Calu3 (cell line): ENCODE results near the gene INHBE. TPM values are rescaled to one million over a fixed set of nuclear protein-coding genes. Genes with fewer than 3 reads are reported as not detected.

Experiments
- BruUV-seq: library from RNA; stranded (reverse); fragments of 400-500 nt; replicated peaks from 2 replicates; lab custom pipeline; 2021; lab: Mats Ljungman, UMichigan
- CTCF ChIA-PET: fragments of 300-600 bp; sonication (Branson Sonifier 250); formaldehyde crosslinking; loops from one replicate; lab custom pipeline; 2022; ENCODE audit warnings: antibody characterized with exemption; lab: Charles Lee
- DNase-seq: peaks from one replicate; pipeline ENCODE4 v3.0.0; 2022
- H3K27ac Mint-ChIP-seq: one replicate; pipeline ENCODE4 v1.8.0; 2022; ENCODE audit warnings: mixed read lengths; ENCODE audit not compliant: unreplicated experiment
- H3K27me3 Mint-ChIP-seq: one replicate; pipeline ENCODE4 v1.8.0; 2022; ENCODE audit warnings: mixed read lengths; ENCODE audit not compliant: unreplicated experiment
- H3K36me3 Mint-ChIP-seq: one replicate; pipeline ENCODE4 v1.8.0; 2022; ENCODE audit warnings: mild to moderate bottlenecking, moderate library complexity, mixed read lengths; ENCODE audit not compliant: insufficient read depth, unreplicated experiment
- H3K4me1 Mint-ChIP-seq: one replicate; pipeline ENCODE4 v1.8.0; 2022; ENCODE audit warnings: mild to moderate bottlenecking, low read depth, mixed read lengths; ENCODE audit not compliant: unreplicated experiment
- H3K4me3 Mint-ChIP-seq: one replicate; pipeline ENCODE4 v1.8.0; 2022; ENCODE audit warnings: mild to moderate bottlenecking, low read depth, moderate library complexity, mixed read lengths; ENCODE audit not compliant: unreplicated experiment
- H3K9me3 Mint-ChIP-seq: one replicate; pipeline ENCODE4 v1.8.0; 2022; ENCODE audit warnings: low read depth, mixed read lengths; ENCODE audit not compliant: unreplicated experiment
- intact Hi-C: fragments of 100-400 bp; cut with micrococcal nuclease; formaldehyde crosslinking; loops from one replicate; pipeline ENCODE4 v1.10.0; 2022; ENCODE audit not compliant: unreplicated experiment
- total RNA-seq: library from RNA; stranded (reverse); gene quantifications from 2 replicates; pipeline ENCODE4 v1.2.3, GENCODE V29; 2022
- TF ChIP-seq, protein P1 (sequence below): fragments of 200-600 bp; IDR thresholded peaks from one replicate; pipeline ENCODE4 v1.8.0; 2022; ENCODE audit warnings: antibody characterized with exemption; ENCODE audit not compliant: unreplicated experiment

Gene INHBE
- total RNA-seq, 1 experiment from 2014 or later, result 0.38 TPM

DNA sequence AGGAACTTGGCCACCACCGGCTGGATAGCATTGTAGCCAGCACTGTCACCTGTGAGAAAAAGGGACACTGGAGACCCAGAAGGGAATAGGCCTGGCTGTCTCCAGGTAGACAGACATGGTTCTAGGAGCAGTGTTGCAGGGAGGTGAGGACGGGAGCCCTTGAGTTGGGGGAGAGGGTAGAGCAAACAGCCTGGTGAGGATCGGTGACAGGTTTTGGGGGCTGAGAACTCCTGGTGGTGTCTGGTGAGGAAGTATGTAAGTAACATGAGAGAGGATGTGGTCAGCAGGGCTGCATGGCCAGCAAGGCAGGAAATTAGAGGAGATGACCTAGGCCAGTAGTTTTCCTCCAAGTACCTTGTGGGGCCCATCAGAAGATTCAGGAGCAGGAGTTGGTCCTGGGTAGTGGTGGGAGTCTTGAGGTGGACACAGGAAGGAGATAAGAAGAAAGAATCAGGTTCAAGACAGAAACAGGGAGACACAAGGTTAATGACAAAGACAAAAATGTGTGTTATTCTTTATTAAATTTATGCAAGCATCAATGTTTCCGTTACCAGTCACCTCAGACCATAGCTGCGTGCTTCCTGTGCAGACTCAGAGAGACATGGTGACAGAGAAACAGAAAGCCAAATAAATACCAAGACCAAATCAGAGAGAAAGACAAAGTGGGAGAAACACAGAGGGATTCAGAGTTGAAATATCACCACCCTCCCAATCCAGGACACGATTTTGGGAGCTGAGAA, 24.4 kb downstream of the INHBE start, which contains the start of gene ARHGAP9:
ARHGAP9 (minus strand) TSS at position 491 of the 740 bp plus-strand sequence; CDS start at position 31, 460 bp downstream.
- H3K4me3 Mint-ChIP-seq, result no peak within 1 kb of the TSS
- intact Hi-C loops, result no loop called here
- H3K4me1 Mint-ChIP-seq, result peaks cover 25% of the 10 kb centered on the region
- DNase-seq, result no peak
- TF ChIP-seq, protein P1, sequence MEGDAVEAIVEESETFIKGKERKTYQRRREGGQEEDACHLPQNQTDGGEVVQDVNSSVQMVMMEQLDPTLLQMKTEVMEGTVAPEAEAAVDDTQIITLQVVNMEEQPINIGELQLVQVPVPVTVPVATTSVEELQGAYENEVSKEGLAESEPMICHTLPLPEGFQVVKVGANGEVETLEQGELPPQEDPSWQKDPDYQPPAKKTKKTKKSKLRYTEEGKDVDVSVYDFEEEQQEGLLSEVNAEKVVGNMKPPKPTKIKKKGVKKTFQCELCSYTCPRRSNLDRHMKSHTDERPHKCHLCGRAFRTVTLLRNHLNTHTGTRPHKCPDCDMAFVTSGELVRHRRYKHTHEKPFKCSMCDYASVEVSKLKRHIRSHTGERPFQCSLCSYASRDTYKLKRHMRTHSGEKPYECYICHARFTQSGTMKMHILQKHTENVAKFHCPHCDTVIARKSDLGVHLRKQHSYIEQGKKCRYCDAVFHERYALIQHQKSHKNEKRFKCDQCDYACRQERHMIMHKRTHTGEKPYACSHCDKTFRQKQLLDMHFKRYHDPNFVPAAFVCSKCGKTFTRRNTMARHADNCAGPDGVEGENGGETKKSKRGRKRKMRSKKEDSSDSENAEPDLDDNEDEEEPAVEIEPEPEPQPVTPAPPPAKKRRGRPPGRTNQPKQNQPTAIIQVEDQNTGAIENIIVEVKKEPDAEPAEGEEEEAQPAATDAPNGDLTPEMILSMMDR, result no peak
- H3K9me3 Mint-ChIP-seq, result no peaks in the 10 kb centered on the region
- H3K27me3 Mint-ChIP-seq, result peaks cover 91% of the 10 kb centered on the region
- no TSS peak for BruUV-seq
- no peak within 1 kb of the TSS for H3K27ac Mint-ChIP-seq
- H3K36me3 Mint-ChIP-seq, result no peaks in the 10 kb centered on the region
- CTCF ChIA-PET, result no interaction called here

DNA sequence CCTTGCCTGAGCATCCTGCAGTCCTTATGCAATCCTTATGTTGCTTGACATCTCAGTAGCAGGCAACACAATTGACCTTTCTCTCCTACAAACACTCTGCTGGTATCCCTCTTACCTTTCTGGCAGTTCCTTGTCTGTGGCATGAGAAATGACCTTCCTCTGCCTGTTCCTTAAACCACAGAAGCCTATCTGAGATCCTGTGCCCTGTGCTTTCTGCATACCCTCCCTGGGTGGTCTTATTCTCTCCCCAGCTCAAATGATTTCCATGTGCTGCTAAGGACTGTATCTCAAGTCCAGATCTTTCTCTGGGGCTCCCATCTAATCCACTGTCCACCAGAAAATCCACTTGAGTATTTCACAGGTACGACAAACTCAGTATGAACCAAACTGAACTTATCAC, 26.6 kb downstream of the INHBE start:
- H3K27ac Mint-ChIP-seq, result no peak overlapping the region
- CTCF ChIA-PET, result no interaction called here

DNA sequence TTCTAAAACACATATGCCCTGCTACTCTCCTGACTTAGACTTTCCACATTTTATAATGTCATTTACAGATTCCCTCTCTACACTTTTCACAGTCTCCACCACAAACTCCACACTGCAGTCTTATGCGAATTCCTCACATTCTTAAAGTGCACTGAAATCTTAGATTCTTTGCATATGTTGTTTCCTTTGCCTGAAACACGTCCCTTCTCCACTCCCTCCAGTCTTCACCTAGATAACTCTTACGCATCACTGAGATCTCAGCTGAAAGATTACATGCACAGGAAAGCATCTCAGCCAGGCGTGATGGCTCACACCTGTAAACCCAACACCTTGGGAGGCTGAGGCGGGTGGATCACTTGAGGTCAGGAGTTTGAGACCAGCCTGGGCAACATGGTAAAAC, 28.4 kb downstream of the INHBE start:
- DNase-seq, result no peak
- peaks cover 10% of the 10 kb centered on the region for H3K4me1 Mint-ChIP-seq
- no TSS peak for BruUV-seq
- peaks cover 9% of the 10 kb centered on the region for H3K36me3 Mint-ChIP-seq
- no peak overlapping the region for H3K27ac Mint-ChIP-seq
- no peak overlapping the region for H3K4me3 Mint-ChIP-seq
- CTCF ChIA-PET, result no interaction called here
- peaks cover 52% of the 10 kb centered on the region for H3K27me3 Mint-ChIP-seq
- H3K9me3 Mint-ChIP-seq, result no peaks in the 10 kb centered on the region
- intact Hi-C loops, result no loop called here
- TF ChIP-seq, protein P1, result no peak

More for the DNA sequence above, 26.6 kb downstream of the INHBE start:
- TF ChIP-seq, protein P1, result no peak
- Mint-ChIP-seq H3K4me3 (no peak overlapping the region), H3K9me3 (no peaks in the 10 kb centered on the region), H3K4me1 (peaks cover 21% of the 10 kb centered on the region), H3K27me3 (peaks cover 70% of the 10 kb centered on the region), H3K36me3 (no peaks in the 10 kb centered on the region)
- intact Hi-C loops, result no loop called here
- DNase-seq, result no peak
- no TSS peak for BruUV-seq

DNA sequence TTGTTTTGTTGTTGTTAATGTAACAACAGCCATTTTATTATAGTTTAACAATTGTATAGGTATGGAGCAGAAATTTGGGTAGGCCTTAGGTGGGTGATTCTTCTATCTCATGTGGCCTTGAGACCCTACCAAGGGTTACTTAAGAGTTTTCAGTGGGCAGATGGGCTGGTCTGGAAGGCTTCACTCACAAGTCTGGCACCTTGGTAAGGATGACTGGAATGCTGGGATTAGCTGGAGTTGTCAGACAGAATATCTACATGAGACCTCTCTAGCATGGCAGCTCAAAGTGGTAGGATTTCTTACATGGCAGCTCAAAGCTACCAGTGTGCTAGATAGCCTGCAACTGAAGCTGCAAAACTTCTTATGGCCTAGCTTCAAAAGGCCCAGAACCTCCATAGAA, 30.6 kb downstream of the INHBE start:
- TF ChIP-seq, protein P1, result no peak
- CTCF ChIA-PET, result no interaction called here
- Mint-ChIP-seq H3K9me3 (no peaks in the 10 kb centered on the region), H3K4me3 (no peak overlapping the region), H3K27me3 (peaks cover 30% of the 10 kb centered on the region), H3K36me3 (peaks cover 31% of the 10 kb centered on the region), H3K27ac (no peak overlapping the region), H3K4me1 (peaks cover 9% of the 10 kb centered on the region)
- intact Hi-C loops, result no loop called here
- no TSS peak for BruUV-seq
- no peak for DNase-seq
